PFSK-1 (cell line): Measurements from ENCODE around the gene NXPH3.

Experiments used
- FOXP2 ChIP-seq: optimal IDR thresholded peaks from 2 replicates; pipeline ENCODE3; 2011; ENCODE audit warnings: borderline replicate concordance, control low read depth, inconsistent platforms; ENCODE audit not compliant: insufficient read depth; ENCODE audit errors: extremely low read length, extremely low read depth
- POLR2AphosphoS5 ChIP-seq: IDR thresholded peaks from 2 replicates; pipeline ENCODE4 v1.6.1; 2012; ENCODE audit warnings: low read depth, mild to moderate bottlenecking, control low read depth, low read length, moderate library complexity
- TAF1 ChIP-seq: IDR thresholded peaks from 2 replicates; pipeline ENCODE4 v1.6.1; 2012; ENCODE audit warnings: low read length, control low read depth, borderline replicate concordance; ENCODE audit not compliant: insufficient read depth
- TF ChIP-seq, protein P1 (sequence below), 2 experiments: IDR thresholded peaks; 2 replicates each; pipeline versions ENCODE4 v1.6.1 to v1.8.0; 2011 to 2012; ENCODE audit warnings: low read depth in 2 of 2, low read length in 2 of 2, control low read depth in 1 of 2, inconsistent platforms in 1 of 2, mild to moderate bottlenecking in 1 of 2, moderate library complexity in 1 of 2; ENCODE audit not compliant: insufficient read depth in 1 of 2

DNA sequence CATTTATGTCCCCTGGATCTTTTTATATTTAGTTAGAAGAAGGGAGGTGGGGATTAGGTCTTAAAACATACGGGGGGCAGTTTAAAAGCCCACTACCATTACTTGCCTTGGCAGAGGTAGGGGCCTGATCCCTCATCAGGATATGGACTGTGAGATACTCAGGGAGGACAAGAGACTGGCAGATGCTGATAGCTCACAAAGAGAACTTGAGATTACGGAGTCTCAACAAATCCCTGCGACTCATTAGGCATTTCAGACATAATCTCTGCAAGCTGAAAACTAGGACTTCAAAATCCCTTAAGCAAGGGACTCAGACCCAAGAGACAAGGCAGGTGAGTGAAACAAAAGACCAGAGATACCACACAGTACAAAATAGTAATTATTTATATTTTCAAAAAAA, 23.2 kb downstream of the NXPH3 start:
- TF ChIP-seq, protein P1, sequence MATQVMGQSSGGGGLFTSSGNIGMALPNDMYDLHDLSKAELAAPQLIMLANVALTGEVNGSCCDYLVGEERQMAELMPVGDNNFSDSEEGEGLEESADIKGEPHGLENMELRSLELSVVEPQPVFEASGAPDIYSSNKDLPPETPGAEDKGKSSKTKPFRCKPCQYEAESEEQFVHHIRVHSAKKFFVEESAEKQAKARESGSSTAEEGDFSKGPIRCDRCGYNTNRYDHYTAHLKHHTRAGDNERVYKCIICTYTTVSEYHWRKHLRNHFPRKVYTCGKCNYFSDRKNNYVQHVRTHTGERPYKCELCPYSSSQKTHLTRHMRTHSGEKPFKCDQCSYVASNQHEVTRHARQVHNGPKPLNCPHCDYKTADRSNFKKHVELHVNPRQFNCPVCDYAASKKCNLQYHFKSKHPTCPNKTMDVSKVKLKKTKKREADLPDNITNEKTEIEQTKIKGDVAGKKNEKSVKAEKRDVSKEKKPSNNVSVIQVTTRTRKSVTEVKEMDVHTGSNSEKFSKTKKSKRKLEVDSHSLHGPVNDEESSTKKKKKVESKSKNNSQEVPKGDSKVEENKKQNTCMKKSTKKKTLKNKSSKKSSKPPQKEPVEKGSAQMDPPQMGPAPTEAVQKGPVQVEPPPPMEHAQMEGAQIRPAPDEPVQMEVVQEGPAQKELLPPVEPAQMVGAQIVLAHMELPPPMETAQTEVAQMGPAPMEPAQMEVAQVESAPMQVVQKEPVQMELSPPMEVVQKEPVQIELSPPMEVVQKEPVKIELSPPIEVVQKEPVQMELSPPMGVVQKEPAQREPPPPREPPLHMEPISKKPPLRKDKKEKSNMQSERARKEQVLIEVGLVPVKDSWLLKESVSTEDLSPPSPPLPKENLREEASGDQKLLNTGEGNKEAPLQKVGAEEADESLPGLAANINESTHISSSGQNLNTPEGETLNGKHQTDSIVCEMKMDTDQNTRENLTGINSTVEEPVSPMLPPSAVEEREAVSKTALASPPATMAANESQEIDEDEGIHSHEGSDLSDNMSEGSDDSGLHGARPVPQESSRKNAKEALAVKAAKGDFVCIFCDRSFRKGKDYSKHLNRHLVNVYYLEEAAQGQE (IDR thresholded peaks at IDR 0.05; ENCODE audit: insufficient read depth in 1 of 2, low read depth in 2 of 2, low read length in 2 of 2) = no peak
- no peak for TF ChIP-seq TAF1
- no peak for TF ChIP-seq POLR2AphosphoS5
- TF ChIP-seq FOXP2 = no peak
